HG02870 (cell line): ENCODE results near the gene BMP5.

Experiments
- ATAC-seq: cut with Tn5 transposase; IDR thresholded peaks from one replicate; pipeline ENCODE4 v1.9.1; 2021; ENCODE audit warnings: mild to moderate bottlenecking, moderate library complexity; ENCODE audit not compliant: unreplicated experiment

BMP5 gene

GRCh38 chr6:55726144-55726543 lies 149.2 kb downstream of the BMP5 start:
- no peak for ATAC-seq

GRCh38 chr6:55714831-55715230 lies 160.6 kb downstream of the BMP5 start:
- ATAC-seq: no peak

- no peak for ATAC-seq
These were observed 162.0 kb downstream of the BMP5 start for GRCh38 chr6:55713436-55713835.

- ATAC-seq: no peak
These were observed 166.7 kb downstream of the BMP5 start for GRCh38 chr6:55708711-55709110.

GRCh38 chr6:55705451-55706440 lies 169.6 kb downstream of the BMP5 start:
- ATAC-seq: no peak

GRCh38 chr6:55704421-55704820 lies 171.0 kb downstream of the BMP5 start:
- no peak for ATAC-seq
